GM12872 (cell line): Measurements from ENCODE around the gene OPCML.

Experiments used
- CTCF ChIP-seq: IDR thresholded peaks from 3 replicates; pipeline ENCODE4 v1.5.1; 2011; ENCODE audit warnings: low read depth, mild to moderate bottlenecking, low read length, moderate library complexity; ENCODE audit not compliant: insufficient read depth

Gene OPCML

GRCh38 chr11:132561937-132562336 lies 970.4 kb downstream of the OPCML start:
- no peak for TF ChIP-seq CTCF

GRCh38 chr11:132559331-132560036 lies 972.8 kb downstream of the OPCML start:
- no peak for TF ChIP-seq CTCF

DNA sequence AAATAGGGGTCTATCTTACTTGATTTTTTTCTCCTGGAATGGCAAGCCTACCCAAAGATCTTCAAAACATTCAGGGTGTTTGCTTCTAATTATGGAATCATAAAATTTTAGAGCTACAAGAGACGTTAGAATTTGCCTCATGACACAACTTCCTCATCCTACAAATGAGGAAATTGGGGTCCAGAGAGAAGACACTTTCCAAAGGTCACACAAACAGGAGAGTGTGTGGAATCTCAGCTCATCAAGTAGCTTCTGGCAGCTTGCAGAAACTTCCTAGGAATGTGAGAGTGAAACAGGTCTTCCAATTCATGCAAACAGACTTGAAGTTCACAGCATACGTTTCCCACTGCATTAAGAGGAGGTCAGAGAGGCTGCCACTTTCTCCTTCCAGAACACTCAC lies 976.0 kb downstream of the OPCML start:
- no peak for TF ChIP-seq CTCF

DNA sequence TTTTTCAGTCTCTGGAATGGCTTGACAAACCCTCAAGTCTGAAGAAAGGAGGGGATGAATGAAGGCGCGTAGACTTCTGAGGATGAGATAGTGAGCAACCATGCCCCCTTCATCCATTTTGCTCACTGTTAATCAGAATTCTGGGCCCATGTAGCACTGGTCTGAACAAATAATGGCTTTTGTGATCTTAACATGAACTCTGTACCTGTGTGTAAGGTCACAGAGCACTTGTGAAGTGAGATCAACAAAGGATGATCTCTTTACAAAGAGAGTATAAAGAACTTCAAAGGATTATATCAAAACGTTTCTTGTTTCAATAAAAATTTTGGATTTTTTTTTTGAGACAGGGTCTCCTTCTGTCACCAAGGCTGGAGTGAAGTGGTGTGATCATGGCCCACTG lies 976.7 kb downstream of the OPCML start:
- no peak for TF ChIP-seq CTCF

GRCh38 chr11:132551016-132551415 lies 981.3 kb downstream of the OPCML start:
- no peak for TF ChIP-seq CTCF

- no peak for TF ChIP-seq CTCF
Measured at GRCh38 chr11:132549561-132549960, 982.7 kb downstream of the OPCML start.

- no peak for TF ChIP-seq CTCF
Measured at GRCh38 chr11:132549001-132549400, 983.3 kb downstream of the OPCML start.

GRCh38 chr11:132544007-132544406 lies 988.3 kb downstream of the OPCML start:
- no peak for TF ChIP-seq CTCF
